ENCODE data around the gene ALKBH3.

ALKBH3 gene

GRCh38 chr11:43853781-43854180, 26.9 kb upstream of the ALKBH3 start:
- Histone ChIP-seq H3K36me3 (ENCODE audit: control insufficient read depth, insufficient read depth, low read length) (no peaks in the 10 kb centered on the region), H3K27ac (ENCODE audit: low read length) (no peak overlapping the region), H3K4me1 (ENCODE audit: control insufficient read depth, insufficient read depth, low read length) (no peaks in the 10 kb centered on the region), H3K9me3 (ENCODE audit: control insufficient read depth, insufficient read depth, low read length) (no peaks in the 10 kb centered on the region), H3K27me3 (ENCODE audit: control insufficient read depth, insufficient read depth, low read length) (no peaks in the 10 kb centered on the region), H3K4me3 (ENCODE audit: low read length) (no peak overlapping the region)
- DNase-seq (ENCODE audit: low read depth, low spot score): no peak

- no CpG with 5 or more reads among the region's 3 CpGs for WGBS (ENCODE audit: insufficient coverage, insufficient read length)
- Histone ChIP-seq H3K36me3 (ENCODE audit: control insufficient read depth, insufficient read depth, low read length) (no peaks in the 10 kb centered on the region), H3K4me1 (ENCODE audit: control insufficient read depth, insufficient read depth, low read length) (no peaks in the 10 kb centered on the region), H3K4me3 (ENCODE audit: low read length) (no peak overlapping the region), H3K27ac (ENCODE audit: low read length) (no peak overlapping the region), H3K9me3 (ENCODE audit: control insufficient read depth, insufficient read depth, low read length) (no peaks in the 10 kb centered on the region), H3K27me3 (ENCODE audit: control insufficient read depth, insufficient read depth, low read length) (no peaks in the 10 kb centered on the region)
- DNase-seq (ENCODE audit: low read depth, low spot score): no peak
Measured at GRCh38 chr11:43856993-43857392, 23.6 kb upstream of the ALKBH3 start.

GRCh38 chr11:43861141-43861540, 19.5 kb upstream of the ALKBH3 start:
- DNase-seq (ENCODE audit: low read depth, low spot score): no peak
- WGBS (ENCODE audit: insufficient coverage, insufficient read length): no CpG with 5 or more reads among the region's 2 CpGs
- no peaks in the 10 kb centered on the region for H3K4me1 ChIP-seq (ENCODE audit: control insufficient read depth, insufficient read depth, low read length)

GRCh38 chr11:43866520-43866919, 14.1 kb upstream of the ALKBH3 start:
- H3K27me3 ChIP-seq (ENCODE audit: control insufficient read depth, insufficient read depth, low read length): no peaks in the 10 kb centered on the region; the same call in 1 of the 2 replicates
- no peaks in the 10 kb centered on the region for H3K9me3 ChIP-seq (ENCODE audit: control insufficient read depth, insufficient read depth, low read length)
- H3K27ac ChIP-seq (ENCODE audit: low read length): no peak overlapping the region
- no CpG with 5 or more reads among the region's 2 CpGs for WGBS (ENCODE audit: insufficient coverage, insufficient read length)
- no peak overlapping the region for H3K4me3 ChIP-seq (ENCODE audit: low read length)
- no peak for DNase-seq (ENCODE audit: low read depth, low spot score)
- no peaks in the 10 kb centered on the region for H3K4me1 ChIP-seq (ENCODE audit: control insufficient read depth, insufficient read depth, low read length)
- no peaks in the 10 kb centered on the region for H3K36me3 ChIP-seq (ENCODE audit: control insufficient read depth, insufficient read depth, low read length)

More at GRCh38 chr11:43861141-43861540, 19.5 kb upstream of the ALKBH3 start:
- H3K36me3 ChIP-seq (ENCODE audit: control insufficient read depth, insufficient read depth, low read length): no peaks in the 10 kb centered on the region
- H3K27ac ChIP-seq (ENCODE audit: low read length): no peak overlapping the region
- H3K9me3 ChIP-seq (ENCODE audit: control insufficient read depth, insufficient read depth, low read length): no peaks in the 10 kb centered on the region
- H3K27me3 ChIP-seq (ENCODE audit: control insufficient read depth, insufficient read depth, low read length): no peaks in the 10 kb centered on the region
- H3K4me3 ChIP-seq (ENCODE audit: low read length): no peak overlapping the region

- H3K4me1 ChIP-seq (ENCODE audit: control insufficient read depth, insufficient read depth, low read length): no peaks in the 10 kb centered on the region
- H3K27me3 ChIP-seq (ENCODE audit: control insufficient read depth, insufficient read depth, low read length): no peaks in the 10 kb centered on the region; the same call in 1 of the 2 replicates
- no peaks in the 10 kb centered on the region for H3K9me3 ChIP-seq (ENCODE audit: control insufficient read depth, insufficient read depth, low read length)
- DNase-seq (ENCODE audit: low read depth, low spot score): no peak
- no peak overlapping the region for H3K4me3 ChIP-seq (ENCODE audit: low read length)
- H3K27ac ChIP-seq (ENCODE audit: low read length): no peak overlapping the region
- H3K36me3 ChIP-seq (ENCODE audit: control insufficient read depth, insufficient read depth, low read length): no peaks in the 10 kb centered on the region
Measured at GRCh38 chr11:43866969-43867368, 13.7 kb upstream of the ALKBH3 start.

GRCh38 chr11:43868852-43869567, 11.6 kb upstream of the ALKBH3 start:
- no CpG with 5 or more reads among the region's 5 CpGs for WGBS (ENCODE audit: insufficient coverage, insufficient read length)

GRCh38 chr11:43871051-43871450, 9.6 kb upstream of the ALKBH3 start:
- no peaks in the 10 kb centered on the region for H3K4me1 ChIP-seq (ENCODE audit: control insufficient read depth, insufficient read depth, low read length)
- no peak for DNase-seq (ENCODE audit: low read depth, low spot score)
- H3K27ac ChIP-seq (ENCODE audit: low read length): no peak overlapping the region
- H3K4me3 ChIP-seq (ENCODE audit: low read length): no peak overlapping the region
- no CpG with 5 or more reads among the region's 2 CpGs for WGBS (ENCODE audit: insufficient coverage, insufficient read length)
- no peaks in the 10 kb centered on the region for H3K36me3 ChIP-seq (ENCODE audit: control insufficient read depth, insufficient read depth, low read length)
- no peaks in the 10 kb centered on the region; the same call in 1 of the 2 replicates for H3K27me3 ChIP-seq (ENCODE audit: control insufficient read depth, insufficient read depth, low read length)
- H3K9me3 ChIP-seq (ENCODE audit: control insufficient read depth, insufficient read depth, low read length): no peaks in the 10 kb centered on the region

More at GRCh38 chr11:43868852-43869567, 11.6 kb upstream of the ALKBH3 start:
- Histone ChIP-seq H3K27ac (ENCODE audit: low read length) (no peak overlapping the region), H3K4me3 (ENCODE audit: low read length) (no peak overlapping the region), H3K27me3 (ENCODE audit: control insufficient read depth, insufficient read depth, low read length) (no peaks in the 10 kb centered on the region; the same call in 1 of the 2 replicates), H3K9me3 (ENCODE audit: control insufficient read depth, insufficient read depth, low read length) (no peaks in the 10 kb centered on the region), H3K36me3 (ENCODE audit: control insufficient read depth, insufficient read depth, low read length) (no peaks in the 10 kb centered on the region), H3K4me1 (ENCODE audit: control insufficient read depth, insufficient read depth, low read length) (no peaks in the 10 kb centered on the region)
- DNase-seq (ENCODE audit: low read depth, low spot score): no peak

- no peaks in the 10 kb centered on the region for H3K4me1 ChIP-seq (ENCODE audit: control insufficient read depth, insufficient read depth, low read length)
- no peak overlapping the region for H3K27ac ChIP-seq (ENCODE audit: low read length)
- H3K27me3 ChIP-seq (ENCODE audit: control insufficient read depth, insufficient read depth, low read length): no peaks in the 10 kb centered on the region; the same call in 1 of the 2 replicates
- H3K9me3 ChIP-seq (ENCODE audit: control insufficient read depth, insufficient read depth, low read length): no peaks in the 10 kb centered on the region
- no peak for DNase-seq (ENCODE audit: low read depth, low spot score)
- no peak overlapping the region for H3K4me3 ChIP-seq (ENCODE audit: low read length)
- no CpG with 5 or more reads among the region's 7 CpGs for WGBS (ENCODE audit: insufficient coverage, insufficient read length)
- H3K36me3 ChIP-seq (ENCODE audit: control insufficient read depth, insufficient read depth, low read length): no peaks in the 10 kb centered on the region
Measured at GRCh38 chr11:43872995-43873394, 7.6 kb upstream of the ALKBH3 start.

GRCh38 chr11:43874078-43874477, 6.6 kb upstream of the ALKBH3 start:
- no peaks in the 10 kb centered on the region for H3K4me1 ChIP-seq (ENCODE audit: control insufficient read depth, insufficient read depth, low read length)
- peaks cover 3% of the 10 kb centered on the region; the same call in 1 of the 2 replicates for H3K27me3 ChIP-seq (ENCODE audit: control insufficient read depth, insufficient read depth, low read length)
- H3K36me3 ChIP-seq (ENCODE audit: control insufficient read depth, insufficient read depth, low read length): no peaks in the 10 kb centered on the region
- no peak for DNase-seq (ENCODE audit: low read depth, low spot score)
- no peak overlapping the region for H3K4me3 ChIP-seq (ENCODE audit: low read length)
- no peaks in the 10 kb centered on the region for H3K9me3 ChIP-seq (ENCODE audit: control insufficient read depth, insufficient read depth, low read length)
- no peak overlapping the region for H3K27ac ChIP-seq (ENCODE audit: low read length)
- WGBS (ENCODE audit: insufficient coverage, insufficient read length): no CpG with 5 or more reads among the region's 3 CpGs

GRCh38 chr11:43874738-43875137, 5.9 kb upstream of the ALKBH3 start:
- DNase-seq (ENCODE audit: low read depth, low spot score): no peak
- H3K27me3 ChIP-seq (ENCODE audit: control insufficient read depth, insufficient read depth, low read length): peaks cover 3% of the 10 kb centered on the region; the same call in 1 of the 2 replicates
- H3K4me1 ChIP-seq (ENCODE audit: control insufficient read depth, insufficient read depth, low read length): no peaks in the 10 kb centered on the region
- no peaks in the 10 kb centered on the region for H3K9me3 ChIP-seq (ENCODE audit: control insufficient read depth, insufficient read depth, low read length)
- no peak overlapping the region for H3K4me3 ChIP-seq (ENCODE audit: low read length)
- no peak overlapping the region for H3K27ac ChIP-seq (ENCODE audit: low read length)
- H3K36me3 ChIP-seq (ENCODE audit: control insufficient read depth, insufficient read depth, low read length): no peaks in the 10 kb centered on the region
- WGBS (ENCODE audit: insufficient coverage, insufficient read length): no CpG with 5 or more reads among the region's 1 CpG

All from iPS DF 6.9 (cell line).